ENCODE results near the gene DEDD2. TPM values are rescaled to one million over a fixed set of nuclear protein-coding genes. Genes with fewer than 3 reads are reported as not detected.

The DEDD2 gene
- total and polyA plus RNA-seq, 3 donors from 2014 or later, result 40.7 to 80.0 (median 54.4) TPM

DNA sequence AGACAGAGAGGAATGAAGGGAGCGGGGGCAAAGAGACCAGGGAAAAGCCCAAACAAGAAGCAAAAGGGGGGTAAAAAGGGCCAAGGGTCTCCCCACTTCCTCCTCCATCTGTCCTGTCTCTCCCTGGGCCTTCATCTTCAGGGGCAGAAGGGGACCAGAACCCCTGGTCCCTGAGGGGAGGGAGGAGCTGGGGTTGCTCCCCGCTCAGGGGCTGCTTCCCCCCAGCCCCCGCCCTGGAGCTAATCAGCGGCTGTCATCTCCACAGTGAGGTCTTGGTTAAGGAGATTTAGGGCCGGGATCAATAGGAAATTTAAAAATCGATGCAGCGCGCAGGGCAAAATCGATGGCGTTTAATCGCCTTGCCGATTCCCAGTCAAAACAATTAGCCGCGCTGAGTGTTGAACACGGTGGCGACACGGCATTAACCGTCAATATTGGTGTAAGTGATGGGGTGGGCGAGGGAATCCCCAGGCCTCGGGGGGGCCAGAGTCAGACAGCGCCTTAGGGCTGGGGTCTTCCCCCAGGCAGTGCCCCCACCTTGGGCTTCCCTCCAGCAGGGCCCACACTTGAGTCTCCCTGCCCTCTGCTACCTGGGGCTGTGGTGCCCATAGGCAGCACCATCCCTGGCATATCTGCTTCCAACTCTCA, 55.7 kb downstream of the DEDD2 start:
- 85 to 89% methylated on average over 20 to 21 of the region's 21 CpGs for WGBS, 2 donors
- DNase-seq, result no peak
- Histone ChIP-seq H3K9me3 (no peaks in the 10 kb centered on the region), H3K27me3 (no peaks in the 10 kb centered on the region), H3K36me3 (ENCODE audit: low read depth, missing control alignments) (no peaks in the 10 kb centered on the region), H3K27ac (no peak overlapping the region), H3K4me3 (no peak overlapping the region), H3K4me1 (no peaks in the 10 kb centered on the region)
- TF ChIP-seq, protein P1, sequence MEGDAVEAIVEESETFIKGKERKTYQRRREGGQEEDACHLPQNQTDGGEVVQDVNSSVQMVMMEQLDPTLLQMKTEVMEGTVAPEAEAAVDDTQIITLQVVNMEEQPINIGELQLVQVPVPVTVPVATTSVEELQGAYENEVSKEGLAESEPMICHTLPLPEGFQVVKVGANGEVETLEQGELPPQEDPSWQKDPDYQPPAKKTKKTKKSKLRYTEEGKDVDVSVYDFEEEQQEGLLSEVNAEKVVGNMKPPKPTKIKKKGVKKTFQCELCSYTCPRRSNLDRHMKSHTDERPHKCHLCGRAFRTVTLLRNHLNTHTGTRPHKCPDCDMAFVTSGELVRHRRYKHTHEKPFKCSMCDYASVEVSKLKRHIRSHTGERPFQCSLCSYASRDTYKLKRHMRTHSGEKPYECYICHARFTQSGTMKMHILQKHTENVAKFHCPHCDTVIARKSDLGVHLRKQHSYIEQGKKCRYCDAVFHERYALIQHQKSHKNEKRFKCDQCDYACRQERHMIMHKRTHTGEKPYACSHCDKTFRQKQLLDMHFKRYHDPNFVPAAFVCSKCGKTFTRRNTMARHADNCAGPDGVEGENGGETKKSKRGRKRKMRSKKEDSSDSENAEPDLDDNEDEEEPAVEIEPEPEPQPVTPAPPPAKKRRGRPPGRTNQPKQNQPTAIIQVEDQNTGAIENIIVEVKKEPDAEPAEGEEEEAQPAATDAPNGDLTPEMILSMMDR (IDR thresholded peaks at IDR 0.05), result no peak
- TF ChIP-seq POLR2A (IDR thresholded peaks at IDR 0.05), result no peak
- intact Hi-C loops (cut with DNase I; ENCODE audit: low total_unique reads), result no loop called here

DNA sequence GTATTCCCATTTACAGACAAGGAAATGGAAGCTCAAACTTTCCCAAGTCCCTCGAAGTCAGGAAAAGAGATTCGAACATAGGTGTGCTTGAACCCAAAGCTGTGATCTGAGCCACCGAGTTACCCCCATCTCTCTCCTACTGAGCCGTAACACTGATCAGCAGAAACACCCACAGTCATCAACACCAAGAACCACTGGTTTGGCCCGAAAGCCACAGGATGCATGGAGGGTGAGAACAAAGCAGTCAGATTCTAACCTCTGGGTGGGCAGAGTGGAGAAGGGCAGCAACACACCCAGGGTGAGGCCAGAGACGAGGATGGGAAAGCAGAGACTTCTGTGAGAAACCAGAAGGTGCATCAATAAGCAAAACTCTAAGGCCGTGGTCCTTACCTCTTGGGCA, 57.5 kb downstream of the DEDD2 start:
- H3K4me1 ChIP-seq, result no peaks in the 10 kb centered on the region
- DNase-seq, result no peak
- intact Hi-C loops (cut with DNase I; ENCODE audit: low total_unique reads), result no loop called here
- H3K4me3 ChIP-seq, result no peak overlapping the region
- no peaks in the 10 kb centered on the region for H3K27me3 ChIP-seq
- 74 to 83% methylated on average over 7 of the region's 7 CpGs for WGBS, 2 donors
- H3K27ac ChIP-seq, result no peak overlapping the region
- TF ChIP-seq POLR2A (IDR thresholded peaks at IDR 0.05), result no peak
- TF ChIP-seq, protein P1 (IDR thresholded peaks at IDR 0.05), result no peak
- H3K36me3 ChIP-seq (ENCODE audit: low read depth, missing control alignments), result no peaks in the 10 kb centered on the region
- H3K9me3 ChIP-seq, result no peaks in the 10 kb centered on the region

DNA sequence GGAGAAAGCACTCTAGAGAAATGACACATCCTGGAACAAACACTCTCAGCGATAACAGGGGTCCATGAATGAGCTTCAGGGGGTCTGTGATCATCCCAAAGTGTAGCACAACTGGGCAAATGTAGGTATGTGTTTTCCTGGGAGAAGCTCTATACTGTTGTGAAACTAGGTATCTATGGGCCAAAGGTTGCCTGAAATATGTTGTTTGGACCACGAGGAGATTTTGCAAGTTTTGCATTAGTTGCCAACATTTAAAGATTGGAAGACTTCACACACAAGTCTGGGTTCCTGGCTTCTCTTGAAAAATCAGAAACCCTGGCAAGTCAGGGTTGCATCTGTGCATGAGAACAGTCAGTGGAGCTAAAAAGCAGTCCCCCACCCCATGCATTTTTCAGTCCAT, 58.6 kb downstream of the DEDD2 start:
- intact Hi-C loops (cut with DNase I; ENCODE audit: low total_unique reads), result no loop called here
- 59 to 63% methylated on average over 2 of the region's 2 CpGs for WGBS, 2 donors
- Histone ChIP-seq H3K4me1 (no peaks in the 10 kb centered on the region), H3K27ac (no peak overlapping the region), H3K36me3 (ENCODE audit: low read depth, missing control alignments) (no peaks in the 10 kb centered on the region), H3K27me3 (no peaks in the 10 kb centered on the region), H3K4me3 (no peak overlapping the region), H3K9me3 (no peaks in the 10 kb centered on the region)
- TF ChIP-seq, protein P1 (IDR thresholded peaks at IDR 0.05), result no peak
- no peak for TF ChIP-seq POLR2A (IDR thresholded peaks at IDR 0.05)
- no peak for DNase-seq

GRCh38 chr19:42156571-42156970, 60.9 kb downstream of the DEDD2 start:
- no peaks in the 10 kb centered on the region for H3K4me1 ChIP-seq
- TF ChIP-seq, protein P1 (IDR thresholded peaks at IDR 0.05), result no peak
- no peak for TF ChIP-seq POLR2A (IDR thresholded peaks at IDR 0.05)
- 82 to 92% methylated on average over 5 to 8 of the region's 8 CpGs for WGBS, 2 donors
- no peak overlapping the region for H3K27ac ChIP-seq
- H3K9me3 ChIP-seq, result no peaks in the 10 kb centered on the region
- intact Hi-C loops (cut with DNase I; ENCODE audit: low total_unique reads), result no loop called here
- H3K36me3 ChIP-seq (ENCODE audit: low read depth, missing control alignments), result no peaks in the 10 kb centered on the region
- no peaks in the 10 kb centered on the region for H3K27me3 ChIP-seq
- H3K4me3 ChIP-seq, result no peak overlapping the region
- no peak for DNase-seq

DNA sequence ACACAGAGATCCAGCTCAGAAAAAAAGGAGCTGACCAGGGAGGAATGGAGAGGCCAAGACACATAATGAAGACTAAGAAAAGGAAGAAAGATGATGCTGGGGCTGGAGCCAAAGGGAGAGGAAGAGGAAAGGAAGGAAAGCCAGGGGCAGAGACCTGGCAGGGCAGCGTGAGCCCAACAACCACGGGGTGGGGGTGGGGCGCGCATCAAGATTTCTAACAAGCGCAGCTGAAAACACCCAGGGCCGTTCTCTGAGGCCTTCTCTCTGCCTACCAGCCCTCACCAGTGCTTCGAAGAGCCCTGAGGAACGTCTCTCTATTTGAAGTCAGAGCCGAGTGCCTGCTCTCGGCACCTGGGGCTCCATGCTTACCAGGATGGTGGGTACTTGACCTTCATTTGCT, 61.7 kb downstream of the DEDD2 start:
- H3K4me3 ChIP-seq, result no peak overlapping the region
- no peak overlapping the region for H3K27ac ChIP-seq
- no peaks in the 10 kb centered on the region for H3K4me1 ChIP-seq
- H3K9me3 ChIP-seq, result no peaks in the 10 kb centered on the region
- H3K27me3 ChIP-seq, result no peaks in the 10 kb centered on the region
- H3K36me3 ChIP-seq (ENCODE audit: low read depth, missing control alignments), result no peaks in the 10 kb centered on the region
- intact Hi-C loops (cut with DNase I; ENCODE audit: low total_unique reads), result no loop called here
- TF ChIP-seq, protein P1 (IDR thresholded peaks at IDR 0.05), result no peak
- no peak for TF ChIP-seq POLR2A (IDR thresholded peaks at IDR 0.05)
- DNase-seq, result no peak
- 46 to 55% methylated on average over 7 to 10 of the region's 10 CpGs for WGBS, 2 donors

Measured in testis (tissue), 3 donors.